GM12878 (cell line): ENCODE results near the gene USP5. TPM values are rescaled to one million over a fixed set of nuclear protein-coding genes. Genes with fewer than 3 reads are reported as not detected.

Experiments used
- ATAC-seq: fragments of 200-7000 bp; cut with Tn5 transposase; 3 replicates; pipeline ENCODE4 v1.9.1; 2020; ENCODE audit warnings: mild to moderate bottlenecking, moderate library complexity
- BruUV-seq: library from RNA; stranded (reverse); fragments of 400-500 nt; replicated peaks from 2 replicates; lab custom pipeline; 2021; lab: Mats Ljungman, UMichigan
- CTCF ChIA-PET: fragments of 300-600 bp; sonication (Branson Sonifier 250); formaldehyde crosslinking; extraction: SDS; loops from one replicate; lab custom pipeline; 2021; ENCODE audit warnings: inconsistent platforms; lab: Yijun Ruan, JAX
- POLR2A ChIA-PET: fragments of 350-600 bp; formaldehyde crosslinking; extraction: SDS; loops from one replicate; lab custom pipeline; 2021; ENCODE audit warnings: inconsistent platforms; lab: Charles Lee
- RAD21 ChIA-PET: fragments of 300-600 bp; sonication (Branson Sonifier 250); formaldehyde crosslinking; loops from one replicate; lab custom pipeline; 2023; ENCODE audit warnings: antibody characterized with exemption; ENCODE audit not compliant: unreplicated experiment; lab: Charles Lee
- SMC1A ChIA-PET: fragments of 300-600 bp; sonication (Branson Sonifier 250); formaldehyde crosslinking; loops from one replicate; lab custom pipeline; 2023; ENCODE audit not compliant: unreplicated experiment, uncharacterized antibody; lab: Charles Lee
- DNase-seq: peaks from one replicate; pipeline ENCODE4 v3.0.0-alpha.2; 2011; ENCODE audit warnings: low read depth, low spot score
- FAIRE-seq: peaks from 3 replicates; lab custom pipeline; 2011; peaks lifted over from hg19 to GRCh38; lab: Jason Lieb, UNC
- H2AFZ ChIP-seq: 2 replicates; pipeline ENCODE4 v1.6.0; 2011; ENCODE audit warnings: low read depth, low read length, control low read depth; ENCODE audit not compliant: control insufficient read depth
- H3K27ac ChIP-seq: 2 replicates; pipeline ENCODE4 v1.5.1; 2011; ENCODE audit warnings: control low read depth; ENCODE audit not compliant: control insufficient read depth, insufficient read depth
- H3K27me3 ChIP-seq, 2 experiments: replicated peaks in 1 of 2; 2 replicates each; pipeline versions ENCODE4 v1.6.0 to v1.6.1; 2011; ENCODE audit warnings: low read length in 1 of 2; ENCODE audit not compliant: control insufficient read depth in 2 of 2, insufficient read depth in 2 of 2
- H3K36me3 ChIP-seq, 2 experiments: 2 replicates each; pipeline ENCODE4 v1.5.1; 2011; ENCODE audit warnings: low read length in 1 of 2; ENCODE audit not compliant: control insufficient read depth in 2 of 2, insufficient read depth in 2 of 2
- H3K4me1 ChIP-seq: 2 replicates; pipeline ENCODE4 v1.6.1; 2011; ENCODE audit warnings: mild to moderate bottlenecking, low read length, moderate library complexity, mixed read lengths; ENCODE audit not compliant: control insufficient read depth, insufficient read depth
- H3K4me2 ChIP-seq: 2 replicates; pipeline ENCODE4 v1.6.0; 2011; ENCODE audit warnings: control low read depth; ENCODE audit not compliant: control insufficient read depth, insufficient read depth
- H3K4me3 ChIP-seq: fragments of 200-600 bp; sonication (generic); 2 replicates; pipeline ENCODE4 v1.5.1; 2016
- H3K79me2 ChIP-seq: 2 replicates; pipeline ENCODE4 v1.6.0; 2011; ENCODE audit warnings: low read length; ENCODE audit not compliant: control insufficient read depth, insufficient read depth
- H3K9ac ChIP-seq: 2 replicates; pipeline ENCODE4 v1.8.0; 2011; ENCODE audit warnings: low read length, control low read depth, mixed read lengths; ENCODE audit not compliant: control insufficient read depth, insufficient read depth
- H3K9me3 ChIP-seq: replicated peaks from 3 replicates; pipeline ENCODE4 v1.5.1; 2011; ENCODE audit warnings: mild to moderate bottlenecking, low read length; ENCODE audit not compliant: control insufficient read depth, insufficient read depth
- H4K20me1 ChIP-seq: 2 replicates; pipeline ENCODE4 v1.6.0; 2011; ENCODE audit not compliant: control insufficient read depth, insufficient read depth
- BMI1 ChIP-seq: fragments of 450-650 bp; IDR thresholded peaks from 2 replicates; pipeline ENCODE4 v1.6.1; 2016; ENCODE audit warnings: mild to moderate bottlenecking, moderate library complexity, borderline replicate concordance
- FOS ChIP-seq: IDR thresholded peaks from 3 replicates; pipeline ENCODE4 v1.6.1; 2011; ENCODE audit warnings: borderline replicate concordance; ENCODE audit not compliant: insufficient read length; ENCODE audit errors: extremely low read depth
- RAD51 ChIP-seq: fragments of 450-650 bp; IDR thresholded peaks from 2 replicates; pipeline ENCODE4 v1.6.1; 2016; ENCODE audit warnings: moderate library complexity, mild to moderate bottlenecking, inconsistent platforms
- RCOR1 ChIP-seq: conservative IDR thresholded peaks from 2 replicates; pipeline ENCODE4 v1.6.1; 2012; ENCODE audit warnings: low read depth, low read length, improper control_type of control experiment
- SREBF1 ChIP-seq: IDR thresholded peaks from 2 replicates; pipeline ENCODE4 v1.6.1; 2012; ENCODE audit warnings: mild to moderate bottlenecking, low read length
- ZZZ3 ChIP-seq: IDR thresholded peaks from 2 replicates; pipeline ENCODE4 v1.6.1; 2011; ENCODE audit warnings: low read depth; ENCODE audit not compliant: control insufficient read depth, insufficient read length
- WGBS: methylation state at CpG from one replicate; pipeline ENCODE4 v1.1.6; 2016; ENCODE audit warnings: low lambda C conversion rate; ENCODE audit not compliant: insufficient replicate concordance, insufficient coverage; ENCODE audit errors: missing lambda C conversion rate; 5-methylcytosine and 5-hydroxymethylcytosine counted together
- in situ Hi-C: fragments of 300-500 bp; cut with MboI; formaldehyde crosslinking; loops from 9 replicates; pipeline ENCODE4 v1.14.3; 2018; ENCODE audit warnings: mixed read lengths
- intact Hi-C: fragments of 100-400 bp; cut with micrococcal nuclease; formaldehyde crosslinking; loops from one replicate; pipeline ENCODE4 v1.14.2; 2022; ENCODE audit not compliant: unreplicated experiment
- polyA plus RNA-seq, 11 experiments: library from polyadenylated mRNA; depleted of rRNA in 4 of 11; unstranded in 6 of 11; stranded (reverse) in 5 of 11; fragments of >200 nt; fragmentation: Nextera tagmentation in 4 of 11; fragmentation: Illumina TruSeq in 1 of 11; extraction: Ambion mirVana in 4 of 11; extraction: Trizol in 1 of 11; gene quantifications; 1 replicate in 1 of 11; 2 replicates in 10 of 11; pipeline versions ENCODE4 v1.2.1 to v1.2.3, GENCODE V29; 2011 to 2016; ENCODE audit warnings: inconsistent platforms in 2 of 11, missing spikeins in 2 of 11, low read depth in 1 of 11
- total RNA-seq, 4 experiments: library from RNA; depleted of rRNA in 3 of 4; stranded (reverse); fragments of >200 nt in 3 of 4; fragmentation: Illumina TruSeq in 1 of 4; extraction: Trizol in 1 of 4; gene quantifications; 2 replicates each; pipeline versions ENCODE4 v1.2.1 to v1.2.3, GENCODE V29; 2013 to 2021
- TF ChIP-seq, protein P1 (sequence below): fragments of 450-650 bp; IDR thresholded peaks from 2 replicates; pipeline ENCODE4 v1.6.1; 2016; ENCODE audit warnings: mild to moderate bottlenecking, moderate library complexity, borderline replicate concordance
- TF ChIP-seq, protein P2 (sequence below): IDR thresholded peaks from 2 replicates; pipeline ENCODE4 v1.6.1; 2012; ENCODE audit warnings: low read depth, low read length, improper control_type of control experiment

Gene USP5
- total and polyA plus RNA-seq, 10 of the 15 experiments (the other 5 are each of a cell fraction or from before 2014, with no cell fraction given): 2.5 to 124 (median 74.6) TPM

DNA sequence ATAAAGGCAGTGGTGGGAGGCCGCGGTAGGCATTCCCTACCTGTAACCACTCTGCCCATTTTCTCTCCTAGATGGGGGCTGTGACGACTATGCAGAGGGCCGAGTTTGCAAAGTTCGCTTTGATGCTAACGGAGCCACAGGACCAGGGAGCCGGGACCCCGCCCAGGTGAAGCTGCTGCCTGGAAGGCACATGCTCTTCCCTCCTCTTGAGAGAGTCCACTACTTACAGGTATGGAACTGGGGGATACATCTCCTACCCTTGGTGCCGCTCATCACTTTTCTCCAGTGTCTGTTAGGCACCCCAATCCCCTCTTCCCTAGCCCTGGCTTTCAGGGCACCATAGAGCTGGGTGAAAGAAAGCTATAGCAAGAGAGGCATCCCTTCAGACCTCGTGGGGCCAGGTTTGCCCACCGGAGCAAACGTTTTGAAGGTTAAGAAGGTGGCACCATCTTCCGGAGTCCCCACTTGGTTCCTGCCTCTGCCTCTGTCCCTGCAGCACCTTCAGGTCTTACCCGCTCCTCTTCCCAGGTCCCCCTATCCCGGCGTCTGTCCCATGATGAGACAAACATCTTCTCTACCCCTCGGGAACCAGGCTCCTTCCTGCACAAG, 25.7 kb upstream of the USP5 start (continued):
- TF ChIP-seq, protein P1, sequence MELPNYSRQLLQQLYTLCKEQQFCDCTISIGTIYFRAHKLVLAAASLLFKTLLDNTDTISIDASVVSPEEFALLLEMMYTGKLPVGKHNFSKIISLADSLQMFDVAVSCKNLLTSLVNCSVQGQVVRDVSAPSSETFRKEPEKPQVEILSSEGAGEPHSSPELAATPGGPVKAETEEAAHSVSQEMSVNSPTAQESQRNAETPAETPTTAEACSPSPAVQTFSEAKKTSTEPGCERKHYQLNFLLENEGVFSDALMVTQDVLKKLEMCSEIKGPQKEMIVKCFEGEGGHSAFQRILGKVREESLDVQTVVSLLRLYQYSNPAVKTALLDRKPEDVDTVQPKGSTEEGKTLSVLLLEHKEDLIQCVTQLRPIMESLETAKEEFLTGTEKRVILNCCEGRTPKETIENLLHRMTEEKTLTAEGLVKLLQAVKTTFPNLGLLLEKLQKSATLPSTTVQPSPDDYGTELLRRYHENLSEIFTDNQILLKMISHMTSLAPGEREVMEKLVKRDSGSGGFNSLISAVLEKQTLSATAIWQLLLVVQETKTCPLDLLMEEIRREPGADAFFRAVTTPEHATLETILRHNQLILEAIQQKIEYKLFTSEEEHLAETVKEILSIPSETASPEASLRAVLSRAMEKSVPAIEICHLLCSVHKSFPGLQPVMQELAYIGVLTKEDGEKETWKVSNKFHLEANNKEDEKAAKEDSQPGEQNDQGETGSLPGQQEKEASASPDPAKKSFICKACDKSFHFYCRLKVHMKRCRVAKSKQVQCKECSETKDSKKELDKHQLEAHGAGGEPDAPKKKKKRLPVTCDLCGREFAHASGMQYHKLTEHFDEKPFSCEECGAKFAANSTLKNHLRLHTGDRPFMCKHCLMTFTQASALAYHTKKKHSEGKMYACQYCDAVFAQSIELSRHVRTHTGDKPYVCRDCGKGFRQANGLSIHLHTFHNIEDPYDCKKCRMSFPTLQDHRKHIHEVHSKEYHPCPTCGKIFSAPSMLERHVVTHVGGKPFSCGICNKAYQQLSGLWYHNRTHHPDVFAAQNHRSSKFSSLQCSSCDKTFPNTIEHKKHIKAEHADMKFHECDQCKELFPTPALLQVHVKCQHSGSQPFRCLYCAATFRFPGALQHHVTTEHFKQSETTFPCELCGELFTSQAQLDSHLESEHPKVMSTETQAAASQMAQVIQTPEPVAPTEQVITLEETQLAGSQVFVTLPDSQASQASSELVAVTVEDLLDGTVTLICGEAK: no peak
- TF ChIP-seq SREBF1 (no peak), RAD51 (no peak), FOS (no peak)

DNA sequence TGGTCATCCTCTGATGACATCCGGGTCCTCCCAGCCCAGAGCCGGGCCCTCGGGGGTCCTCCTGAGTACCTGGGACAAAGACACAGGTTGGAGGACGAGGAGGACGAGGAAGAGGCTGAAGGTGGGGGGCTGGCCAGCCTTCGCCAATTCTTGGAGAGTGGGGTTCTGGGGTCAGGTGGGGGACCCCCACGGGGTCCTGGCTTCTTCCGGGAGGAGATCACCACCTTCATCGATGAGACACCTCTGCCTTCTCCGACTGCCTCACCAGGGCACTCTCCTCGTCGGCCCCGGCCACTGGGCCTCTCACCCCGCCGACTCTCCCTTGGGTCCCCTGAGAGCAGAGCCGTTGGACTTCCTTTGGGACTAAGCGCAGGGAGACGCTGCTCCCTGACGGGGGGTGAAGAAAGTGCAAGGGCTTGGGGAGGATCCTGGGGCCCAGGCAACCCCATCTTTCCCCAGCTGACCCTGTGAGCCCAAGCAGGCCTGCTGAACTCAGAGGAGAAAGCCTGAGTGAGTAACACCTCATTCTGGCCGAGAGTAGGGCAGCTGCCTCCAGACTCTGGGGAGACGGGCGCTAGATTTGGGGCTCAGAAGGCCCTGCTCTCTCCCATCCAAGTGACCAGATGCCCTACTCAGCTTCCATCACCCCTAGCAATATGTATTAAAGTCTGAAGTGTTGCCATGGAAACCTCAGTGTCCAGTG, 25.1 kb upstream of the USP5 start:
- no peak overlapping the region for H3K27ac ChIP-seq
- no TSS peak for BruUV-seq
- no peaks in the 10 kb centered on the region for H4K20me1 ChIP-seq
- no peak overlapping the region for H3K4me3 ChIP-seq
- SMC1A ChIA-PET: interaction anchor here (4.8 kb wide), 1 partner anchor 74 kb away, joined by 23 read pairs; the partner anchor contains the start of gene MLF2
- TF ChIP-seq ZZZ3 (no peak), BMI1 (peak; percentile 72; the same call in 1 of the 2 replicates), RCOR1 (no peak)
- TF ChIP-seq, protein P2, sequence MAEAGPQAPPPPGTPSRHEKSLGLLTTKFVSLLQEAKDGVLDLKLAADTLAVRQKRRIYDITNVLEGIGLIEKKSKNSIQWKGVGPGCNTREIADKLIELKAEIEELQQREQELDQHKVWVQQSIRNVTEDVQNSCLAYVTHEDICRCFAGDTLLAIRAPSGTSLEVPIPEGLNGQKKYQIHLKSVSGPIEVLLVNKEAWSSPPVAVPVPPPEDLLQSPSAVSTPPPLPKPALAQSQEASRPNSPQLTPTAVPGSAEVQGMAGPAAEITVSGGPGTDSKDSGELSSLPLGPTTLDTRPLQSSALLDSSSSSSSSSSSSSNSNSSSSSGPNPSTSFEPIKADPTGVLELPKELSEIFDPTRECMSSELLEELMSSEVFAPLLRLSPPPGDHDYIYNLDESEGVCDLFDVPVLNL: no peak
- CTCF ChIA-PET: interaction anchor here (0.7 to 5.1 kb wide), 13 partner anchors 7 to 134 kb away, joined by 3 to 71 read pairs (median 4); partner anchors contain the start of genes MLF2 and SPSB2
- POLR2A ChIA-PET: interaction anchor here (1.3 kb wide), 1 partner anchor 192 kb away, joined by 3 read pairs; no protein-coding TSS in a partner anchor
- RAD21 ChIA-PET: interaction anchor here (0.5 to 4.2 kb wide), 3 partner anchors 18 to 138 kb away, joined by 3 to 25 read pairs (median 5); partner anchors contain the start of genes MLF2 and ZNF384
- no peak for ATAC-seq
- intact Hi-C loops: loop anchor here (5.0 kb wide), 1 partner anchor 90 kb away; no protein-coding TSS in a partner anchor
- H3K4me1 ChIP-seq: peaks cover 4% of the 10 kb centered on the region
- FAIRE-seq: no peak
- no peaks in the 10 kb centered on the region for H3K9me3 ChIP-seq
- no peaks in the 10 kb centered on the region for H3K36me3 ChIP-seq
- in situ Hi-C loops: loop anchor here (5.0 kb wide), 1 partner anchor 75 kb away; the partner anchor contains the start of gene MLF2
- WGBS: 34% methylated on average over 21 of the region's 22 CpGs
- H3K27me3 ChIP-seq: peaks cover 28 to 35% of the 10 kb centered on the region in 2 experiments
- no peaks in the 10 kb centered on the region for H3K79me2 ChIP-seq
- no peak overlapping the region for H2AFZ ChIP-seq
- no peak overlapping the region for H3K9ac ChIP-seq
- DNase-seq: no peak
- no peak overlapping the region for H3K4me2 ChIP-seq
